LHCN-M2 (cell line): Measurements from ENCODE around the gene CACNA1D. TPM values are rescaled to one million over a fixed set of nuclear protein-coding genes. Genes with fewer than 3 reads are reported as not detected.
A peak's percentile ranks its signal among the peaks of the same experiment; 100 is the strongest.
"Not testable (repeated sequence)": the region's sequence is repeated elsewhere in the genome, so short reads cannot be mapped to it uniquely, and the experiment has no call there.

Experiments
- DNase-seq: peaks from one replicate; pipeline ENCODE4 v3.0.0-alpha.2; 2012; ENCODE audit warnings: low read depth
- total RNA-seq: library from RNA; depleted of rRNA; stranded (reverse); fragments of >200 nt; gene quantifications from 2 replicates; pipeline ENCODE4 v1.2.3, GENCODE V29; 2014

CACNA1D gene
- total RNA-seq, 1 experiment from 2014 or later = 0.57 TPM

GRCh38 chr3:53650424-53650823 lies 156.0 kb downstream of the CACNA1D start:
- DNase-seq = no peak

GRCh38 chr3:53650928-53651661 lies 156.7 kb downstream of the CACNA1D start:
- DNase-seq = no peak

- DNase-seq = no peak
Observed at GRCh38 chr3:53651927-53652326, 157.5 kb downstream of the CACNA1D start.

- no peak for DNase-seq
Observed at GRCh38 chr3:53657651-53658050, 163.2 kb downstream of the CACNA1D start.

GRCh38 chr3:53658613-53659193 lies 164.3 kb downstream of the CACNA1D start:
- no peak for DNase-seq

GRCh38 chr3:53659996-53660395 lies 165.6 kb downstream of the CACNA1D start:
- DNase-seq = no peak

GRCh38 chr3:53661480-53661879 lies 167.1 kb downstream of the CACNA1D start:
- no peak for DNase-seq

GRCh38 chr3:53664812-53665211 lies 170.4 kb downstream of the CACNA1D start:
- DNase-seq = not testable (repeated sequence)

- no peak for DNase-seq
Observed at GRCh38 chr3:53665608-53666425, 171.4 kb downstream of the CACNA1D start.

GRCh38 chr3:53668872-53669271 lies 174.5 kb downstream of the CACNA1D start:
- no peak for DNase-seq

GRCh38 chr3:53670721-53671120 lies 176.3 kb downstream of the CACNA1D start:
- DNase-seq = no peak

- DNase-seq = no peak
Observed at GRCh38 chr3:53671192-53671960, 177.0 kb downstream of the CACNA1D start.

GRCh38 chr3:53671961-53672299 lies 177.5 kb downstream of the CACNA1D start:
- no peak for DNase-seq

GRCh38 chr3:53672981-53673380 lies 178.6 kb downstream of the CACNA1D start:
- DNase-seq = no peak

GRCh38 chr3:53673722-53674350 lies 179.4 kb downstream of the CACNA1D start:
- DNase-seq = no peak

- no peak for DNase-seq
Observed at GRCh38 chr3:53674582-53674981, 180.2 kb downstream of the CACNA1D start.

GRCh38 chr3:53675022-53675697 lies 180.7 kb downstream of the CACNA1D start:
- DNase-seq = no peak

GRCh38 chr3:53675942-53676341 lies 181.5 kb downstream of the CACNA1D start:
- DNase-seq = no peak

GRCh38 chr3:53677413-53677812 lies 183.0 kb downstream of the CACNA1D start:
- no peak for DNase-seq

- DNase-seq = peak; percentile 6
Observed at GRCh38 chr3:53680028-53680427, 185.6 kb downstream of the CACNA1D start.

- DNase-seq = no peak
Observed at GRCh38 chr3:53682807-53683206, 188.4 kb downstream of the CACNA1D start.
